ENCODE results near the gene TRIM67.

Gene TRIM67

DNA sequence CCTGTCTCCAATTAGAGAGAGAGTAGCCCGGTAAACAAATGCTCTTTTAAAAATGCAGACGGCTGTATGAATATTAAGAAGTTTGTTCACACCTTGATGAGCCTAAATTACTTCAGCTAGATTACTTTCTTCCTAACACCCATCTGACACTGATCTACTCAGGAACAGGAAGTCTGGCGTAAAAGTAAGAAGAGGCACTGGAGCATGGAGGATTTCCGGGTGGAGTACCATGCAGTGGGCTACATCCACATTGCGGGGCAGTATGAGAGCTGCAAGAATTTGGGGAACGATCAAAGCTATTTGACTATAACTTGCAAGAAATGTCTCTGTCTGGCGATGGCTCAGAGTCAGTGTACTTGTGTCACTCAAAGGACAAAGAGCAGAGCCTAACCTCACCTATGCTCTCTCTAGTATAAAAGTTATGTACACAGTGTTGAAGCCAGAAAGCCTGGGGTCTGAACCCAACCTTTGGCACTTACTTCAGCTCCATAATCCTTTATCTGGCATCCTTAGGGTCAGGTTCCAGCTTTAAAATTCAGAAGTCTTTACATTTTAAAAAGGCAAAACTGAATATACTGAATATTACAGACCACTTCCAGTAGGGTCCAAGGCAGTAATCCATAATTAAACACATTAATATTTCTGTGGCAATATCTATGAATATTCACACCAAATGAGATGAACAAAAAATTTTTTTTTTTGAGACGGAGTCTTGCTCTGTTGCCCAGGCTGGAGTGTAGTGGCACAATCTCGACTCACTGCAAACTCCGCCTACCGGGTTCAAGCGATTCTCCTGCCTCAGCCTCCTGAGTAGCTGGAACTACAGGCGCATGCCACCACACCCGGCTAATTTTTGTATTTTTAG lies 71.2 kb downstream of the TRIM67 start:
- no peak for DNase-seq (ENCODE audit: low read depth in 2 of 2)

DNA sequence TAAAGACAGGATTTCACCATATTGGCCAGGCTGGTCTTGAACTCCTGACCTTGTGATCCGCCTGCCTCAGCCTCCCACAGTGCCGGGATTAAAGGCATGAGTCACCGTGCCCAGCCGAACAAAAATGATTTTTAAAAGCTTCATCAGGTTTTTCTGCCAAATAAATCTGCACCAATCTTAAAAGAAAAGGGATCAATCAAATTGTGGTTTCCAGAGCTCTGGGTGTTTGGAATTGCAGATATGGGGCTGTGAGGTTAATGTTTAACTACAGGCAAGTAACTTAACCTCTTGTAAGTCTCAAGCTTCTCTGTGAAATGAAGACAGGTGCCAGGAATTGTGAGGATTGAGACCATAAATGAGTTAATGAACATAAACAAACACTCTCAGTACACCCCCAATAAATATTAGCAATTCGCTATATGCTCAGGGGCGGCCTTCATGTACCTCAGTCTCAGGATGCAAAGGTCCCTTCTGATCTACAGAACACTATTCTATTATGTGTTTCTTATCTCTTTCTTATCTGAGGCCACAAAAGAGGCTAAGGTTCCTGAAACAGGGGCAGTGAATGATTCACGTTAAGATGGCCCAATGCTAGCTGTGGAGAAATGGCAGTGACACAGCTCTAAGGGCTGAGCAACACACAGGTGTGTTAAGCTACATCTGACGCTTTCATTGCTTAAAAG lies 72.0 kb downstream of the TRIM67 start:
- DNase-seq (ENCODE audit: low read depth in 2 of 2): no peak

DNA sequence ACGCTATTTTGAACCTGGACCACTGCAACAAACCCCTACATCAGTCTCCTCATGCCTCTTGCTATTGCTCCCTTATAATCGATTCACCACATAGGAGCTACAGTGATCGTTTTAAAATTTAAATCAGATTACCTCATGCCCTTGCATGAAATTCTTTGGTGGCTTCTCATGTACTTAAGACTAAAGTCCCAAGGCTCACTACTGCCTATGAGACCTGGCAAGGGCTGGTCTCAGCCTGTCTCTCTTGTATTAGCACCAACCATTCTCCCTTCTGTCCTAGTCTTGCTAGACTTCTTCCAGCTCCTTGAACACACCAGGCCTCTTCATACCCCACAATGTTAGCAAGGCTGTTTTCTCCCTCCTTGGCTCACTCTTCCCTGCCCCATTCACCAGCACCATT lies 72.6 kb downstream of the TRIM67 start:
- no peak for DNase-seq (ENCODE audit: low read depth in 2 of 2)

DNA sequence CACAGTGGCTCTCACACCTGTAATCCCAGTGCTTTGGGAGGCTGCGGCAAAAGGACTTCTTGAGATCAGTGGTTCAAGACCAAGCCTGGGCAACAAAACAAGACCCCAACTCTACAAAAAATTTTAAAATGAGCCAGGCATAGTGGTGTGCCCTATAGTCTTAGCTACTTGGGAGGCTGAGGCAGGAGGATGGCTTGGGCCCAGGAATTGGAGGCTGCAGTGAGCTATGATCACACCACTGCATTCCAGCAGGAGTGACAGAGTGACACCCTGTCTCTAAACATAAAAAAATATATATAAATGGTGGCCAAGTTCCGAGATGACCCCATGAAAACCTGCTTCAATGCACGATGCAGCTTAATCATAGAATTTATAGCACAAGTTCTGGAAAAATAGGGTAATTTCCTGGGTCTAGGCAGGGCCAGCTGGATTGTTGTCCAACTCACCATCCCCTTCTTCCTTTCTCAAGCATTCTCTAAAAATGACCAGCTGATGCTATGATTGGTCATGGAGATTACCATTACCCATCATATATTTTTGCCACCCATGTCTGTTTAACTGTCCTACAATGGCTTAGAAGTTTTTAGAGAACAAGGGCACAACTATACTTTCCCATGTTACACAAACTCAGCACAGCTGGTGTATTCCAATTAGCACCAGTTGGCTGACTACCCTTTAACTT lies 73.8 kb downstream of the TRIM67 start:
- DNase-seq (ENCODE audit: low read depth in 2 of 2): no peak

DNA sequence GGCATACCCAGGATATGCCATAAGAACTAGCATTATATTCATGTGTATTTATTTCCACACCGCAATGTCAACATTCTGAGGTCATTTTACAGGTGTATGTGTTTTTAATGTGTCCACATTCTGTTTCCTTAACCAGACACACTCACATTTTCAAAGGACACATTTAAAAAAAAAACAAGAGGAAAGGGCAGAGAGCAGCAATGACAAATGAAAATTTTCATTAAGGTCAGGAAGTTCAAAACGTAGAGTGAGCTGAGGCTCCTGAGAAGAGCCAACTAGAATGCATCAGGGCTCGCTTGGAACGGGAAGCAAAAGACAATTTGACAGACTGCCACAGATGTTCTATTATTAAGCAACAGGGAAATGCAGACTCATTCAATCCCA lies 74.3 kb downstream of the TRIM67 start:
- no peak for DNase-seq (ENCODE audit: low read depth in 2 of 2)

DNA sequence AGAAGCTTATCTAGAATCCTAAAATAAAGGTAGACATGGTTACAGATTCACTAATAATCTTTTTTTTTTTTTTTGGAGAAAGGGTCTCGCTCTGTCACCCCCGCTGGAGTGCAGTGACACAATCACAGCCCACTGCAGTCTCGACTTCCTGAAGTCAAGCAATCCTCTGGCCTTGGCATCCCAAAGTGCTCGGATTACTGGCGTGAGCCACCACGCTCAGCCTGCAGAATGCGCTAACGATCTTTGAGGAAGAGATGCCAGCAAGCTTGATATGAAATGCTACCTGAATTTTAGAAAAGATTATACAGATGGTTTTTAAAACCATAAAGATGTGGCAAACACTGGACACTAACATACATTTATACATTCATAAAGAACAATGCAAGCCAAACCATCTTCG lies 75.1 kb downstream of the TRIM67 start:
- no peak for DNase-seq (ENCODE audit: low read depth in 2 of 2)

DNA sequence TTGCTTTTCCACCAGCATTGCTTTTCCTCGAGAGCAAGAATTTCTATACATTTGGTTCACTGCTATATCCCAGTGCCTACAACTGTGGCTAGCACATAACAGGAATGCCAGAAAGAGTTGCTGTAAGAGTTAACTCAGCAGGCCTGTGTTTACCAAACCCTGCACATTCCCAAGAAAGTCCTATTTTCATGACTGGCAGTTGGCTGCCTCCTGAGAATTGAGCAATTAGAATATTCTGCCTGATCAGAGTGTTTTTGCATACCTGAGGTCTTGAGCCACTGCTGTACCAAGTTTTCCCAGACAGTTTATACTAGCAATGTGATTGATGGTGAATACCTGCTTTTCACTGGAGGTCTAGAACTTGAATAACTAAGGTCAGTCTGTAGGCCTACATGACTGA lies 76.4 kb downstream of the TRIM67 start:
- no peak for DNase-seq (ENCODE audit: low read depth in 2 of 2)

DNA sequence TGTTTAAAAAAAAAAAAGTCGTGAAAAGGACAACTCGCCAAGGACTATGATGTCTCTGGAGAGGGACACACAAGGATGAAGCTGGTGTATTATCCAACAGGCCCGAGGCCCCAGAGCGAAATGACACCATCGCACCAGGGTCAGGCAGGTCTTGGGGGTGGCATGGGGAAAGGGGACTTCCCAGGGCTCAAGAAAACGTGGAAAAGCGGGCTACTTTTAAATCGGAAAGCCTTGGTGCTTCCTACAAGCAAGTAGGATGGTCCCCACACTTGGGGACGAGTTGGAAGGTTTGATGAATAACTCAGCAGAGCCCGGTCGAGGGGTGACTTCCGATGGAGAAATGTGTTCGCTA lies 78.6 kb downstream of the TRIM67 start:
- no peak for DNase-seq (ENCODE audit: low read depth in 2 of 2)

DNA sequence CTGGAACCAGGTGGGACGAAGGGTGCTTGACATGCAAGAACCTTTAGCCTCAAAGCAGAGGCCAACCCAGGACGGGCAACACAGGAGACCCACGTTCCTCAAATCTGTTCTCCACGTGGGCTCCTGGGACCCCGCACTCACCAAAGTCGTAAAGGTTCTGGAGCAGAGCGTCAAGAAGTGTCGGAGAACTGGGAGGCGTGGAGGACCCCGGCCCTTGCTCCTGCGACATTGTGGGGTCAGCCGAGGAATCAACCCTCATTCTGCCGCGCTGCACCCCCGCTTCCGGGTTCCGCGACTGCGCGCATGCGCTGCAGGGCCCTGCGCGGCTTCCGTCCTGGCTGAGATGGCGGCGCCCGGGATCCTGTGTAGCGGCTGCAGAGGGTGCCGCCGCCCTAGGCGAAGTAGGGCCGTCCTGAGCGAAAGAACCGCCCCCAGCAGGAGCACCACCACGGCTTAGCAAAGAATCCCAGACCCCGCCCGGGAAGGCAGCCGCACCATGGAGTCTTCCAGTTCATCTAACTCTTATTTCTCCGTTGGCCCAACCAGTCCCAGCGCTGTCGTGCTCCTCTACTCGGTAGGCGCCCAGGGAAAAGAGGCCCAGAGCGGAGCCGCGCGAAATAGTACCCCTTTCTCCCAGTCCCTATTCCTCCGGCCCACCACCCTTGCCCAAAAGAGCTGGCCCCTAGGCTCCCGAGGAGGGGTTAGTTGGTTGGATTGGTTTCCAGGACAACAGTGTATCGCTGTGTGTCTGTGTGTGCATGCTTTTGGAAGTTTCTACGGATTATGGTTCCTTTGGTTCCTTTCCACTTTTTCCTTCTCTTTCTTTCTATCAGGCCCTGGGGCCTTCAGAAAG lies 79.3 kb downstream of the TRIM67 start, which contains the start of gene GNPAT:
TSS of gene GNPAT (plus strand) at position 330 of the 853 bp plus-strand sequence. CDS start at position 497, 167 bp downstream.
- DNase-seq (ENCODE audit: low read depth in 2 of 2): peak; percentile 79 to 87

DNA sequence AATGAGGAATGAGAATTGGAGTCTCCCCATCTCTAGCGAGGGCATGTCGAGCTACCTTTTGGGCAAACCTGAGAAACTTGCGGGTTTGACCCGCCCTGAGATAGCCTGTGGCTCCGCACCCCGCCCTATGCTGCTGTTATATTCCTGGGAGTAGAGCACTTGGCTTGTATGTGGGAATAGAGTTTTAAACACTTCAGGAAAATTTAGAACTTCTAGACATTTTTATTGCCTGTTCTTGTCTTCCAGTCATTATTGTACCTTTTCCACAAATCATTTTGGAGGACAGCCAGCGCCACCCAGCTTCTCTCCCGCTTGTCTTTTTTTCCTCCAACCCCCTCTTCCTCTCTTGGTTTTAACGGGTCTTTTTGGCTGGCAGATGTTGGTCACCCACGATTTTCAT lies 79.9 kb downstream of the TRIM67 start:
- DNase-seq (ENCODE audit: low read depth in 2 of 2): no peak

DNA sequence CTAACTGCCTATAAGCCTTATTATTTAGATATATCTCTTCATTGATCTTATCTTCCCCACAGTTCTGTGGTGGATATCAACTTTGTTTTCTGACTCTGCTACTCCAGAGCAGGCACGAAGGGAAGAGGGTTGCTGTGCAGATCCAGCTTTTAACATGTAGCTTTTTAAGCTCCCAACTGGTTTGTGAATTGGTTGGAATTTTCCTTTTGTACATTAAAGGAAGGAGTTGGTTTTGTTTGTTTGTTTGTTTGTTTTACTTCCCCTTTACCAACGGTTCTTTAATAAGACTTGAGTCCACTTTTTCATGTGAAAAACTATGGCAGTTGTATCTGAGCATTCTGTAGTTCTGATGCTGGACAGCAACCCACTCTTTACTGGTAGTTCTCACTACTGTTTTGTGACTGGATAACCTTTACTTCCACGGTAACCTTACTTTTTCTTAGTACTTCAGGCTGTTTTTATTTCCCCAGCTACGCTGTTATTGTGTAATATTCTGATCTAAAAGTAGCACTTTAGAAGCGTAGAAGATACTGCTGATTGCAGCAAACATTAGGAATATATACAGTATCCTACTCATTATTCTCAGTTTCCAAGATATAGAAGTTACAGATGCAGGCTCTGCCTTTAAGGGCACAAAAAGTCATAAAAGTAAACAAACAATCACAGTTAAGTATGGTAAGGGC lies 80.8 kb downstream of the TRIM67 start:
- no peak for DNase-seq (ENCODE audit: low read depth in 2 of 2)

DNA sequence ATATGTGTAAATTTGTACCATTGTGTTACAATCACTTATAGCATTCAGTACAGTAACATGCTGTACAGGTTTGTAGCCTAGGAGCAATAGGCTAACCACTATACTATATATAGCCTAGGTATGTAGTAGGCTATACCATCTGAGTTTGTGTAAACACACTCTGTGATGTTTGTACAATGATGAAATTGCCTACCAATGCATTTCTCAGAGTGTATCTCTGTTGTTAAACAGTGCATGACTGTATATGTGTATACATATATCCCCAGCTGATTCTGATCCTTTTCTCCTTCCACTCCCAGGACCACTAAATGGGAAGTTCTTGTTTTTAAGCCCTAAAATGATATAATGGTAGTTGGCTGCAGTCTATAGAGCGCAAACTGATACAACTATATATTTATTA lies 86.9 kb downstream of the TRIM67 start:
- no peak for DNase-seq (ENCODE audit: low read depth in 2 of 2)

DNA sequence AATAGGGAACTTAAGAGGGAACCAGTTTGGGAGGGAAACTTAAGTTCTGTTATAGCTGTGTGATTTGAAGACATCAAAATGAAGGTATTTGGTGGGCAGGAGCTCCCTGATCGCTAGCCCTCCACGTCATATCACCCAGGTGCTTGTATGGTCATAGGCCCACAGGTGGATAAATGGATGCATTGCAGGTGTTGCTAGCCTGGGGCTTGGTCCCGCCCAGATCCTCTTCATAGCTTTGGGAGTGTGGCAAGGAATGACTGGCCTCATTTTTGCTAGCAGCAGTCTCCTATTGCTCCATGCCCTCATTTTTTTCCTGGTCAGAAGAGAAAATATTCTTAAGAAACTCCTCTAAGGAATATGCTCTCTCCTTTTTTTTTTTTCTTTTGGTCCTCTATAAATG lies 90.5 kb downstream of the TRIM67 start:
- DNase-seq (ENCODE audit: low read depth in 2 of 2): no peak

DNA sequence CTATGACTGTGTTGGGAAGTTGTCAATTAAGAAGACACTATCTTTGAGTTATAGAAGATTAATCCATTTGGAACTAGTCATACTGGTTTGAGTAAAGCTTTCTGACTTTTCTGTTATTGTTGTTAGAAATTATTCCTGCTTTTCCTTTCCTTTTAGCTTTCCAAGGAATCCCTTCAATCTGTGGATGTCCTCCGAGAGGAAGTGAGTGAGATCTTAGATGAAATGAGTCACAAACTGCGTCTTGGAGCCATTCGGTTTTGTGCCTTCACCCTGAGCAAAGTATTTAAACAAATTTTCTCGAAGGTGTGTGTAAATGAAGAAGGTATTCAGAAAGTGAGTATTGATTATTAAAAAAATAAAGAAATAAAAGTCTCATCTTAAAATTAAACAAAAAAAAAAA lies 98.5 kb downstream of the TRIM67 start:
- DNase-seq (ENCODE audit: low read depth in 2 of 2): no peak

DNA sequence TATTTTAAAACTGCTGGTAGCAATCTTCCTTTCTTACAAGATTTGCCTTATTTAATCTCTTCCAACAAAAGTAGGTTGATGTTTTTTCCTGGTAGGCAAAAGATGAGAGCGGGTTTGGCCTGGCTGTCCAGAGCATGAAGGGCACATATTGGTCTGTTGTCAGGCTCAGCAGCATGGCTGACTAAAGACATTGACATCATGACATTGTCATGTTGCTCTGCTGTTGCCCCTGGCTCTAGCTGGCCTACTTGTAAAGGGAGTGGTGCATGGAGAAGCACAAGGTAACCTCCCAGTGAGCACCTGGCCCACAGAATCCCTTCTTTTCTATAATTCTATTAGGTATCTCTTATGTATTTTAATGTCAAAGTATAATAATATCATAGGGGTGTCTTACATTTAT lies 102.8 kb downstream of the TRIM67 start:
- no peak for DNase-seq (ENCODE audit: low read depth in 2 of 2)

DNA sequence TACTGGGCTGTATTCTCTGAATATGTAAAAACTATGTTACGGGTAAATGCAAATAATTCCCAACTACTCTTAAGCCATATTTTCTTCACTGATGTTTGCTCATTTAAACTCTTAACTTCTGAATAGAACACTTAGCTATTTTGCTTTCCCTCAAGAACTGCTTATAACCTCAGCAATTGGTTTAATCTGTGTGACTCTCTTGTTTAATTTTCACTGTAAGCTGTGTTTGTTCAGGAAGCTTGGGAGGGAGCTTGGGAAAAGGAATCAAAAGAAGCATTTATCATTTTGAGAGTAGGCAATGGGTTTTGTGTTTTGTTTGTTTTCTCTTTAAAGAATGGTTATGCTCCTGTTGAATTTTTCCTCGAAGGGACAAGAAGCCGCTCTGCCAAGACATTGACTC lies 103.5 kb downstream of the TRIM67 start:
- no peak for DNase-seq (ENCODE audit: low read depth in 2 of 2)

DNA sequence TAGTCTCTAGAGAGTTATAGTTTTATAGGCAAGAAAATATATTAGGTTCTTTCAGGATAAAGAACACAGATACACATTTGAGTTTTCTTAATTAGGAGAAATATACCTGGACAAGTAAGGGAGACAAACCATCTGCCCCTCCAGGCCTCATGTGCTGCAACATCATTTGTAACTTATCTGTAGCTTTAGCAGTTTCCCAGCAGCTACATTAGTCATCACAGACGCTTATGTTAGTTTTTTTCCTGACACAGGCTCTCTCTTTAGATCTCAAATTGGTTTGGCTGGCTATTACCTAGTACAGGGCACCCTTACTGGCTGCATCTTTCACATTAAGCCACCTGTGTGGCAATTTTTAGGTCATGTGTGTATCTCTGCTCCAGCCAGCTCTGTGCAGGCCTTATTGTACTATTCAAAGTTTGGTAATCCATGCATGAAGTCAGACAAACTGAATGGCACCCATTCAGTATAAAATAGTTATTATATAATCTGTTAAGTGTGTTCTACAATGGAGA lies 105.0 kb downstream of the TRIM67 start:
- DNase-seq (ENCODE audit: low read depth in 2 of 2): no peak

All from stimulated activated CD4-positive, alpha-beta T cell treated with anti-CD3 and anti-CD28 coated beads, Interleukin-15, amount 100 ng/mL, for 48 hours (primary cell).